Uterus (tissue), 2 donors: ENCODE measurements around the gene GSG1.

ENCODE experiments used
- CTCF ChIP-seq, 4 experiments: fragments of 200-600 bp in 2 of 4; fragments of 450-650 bp in 2 of 4; sonication (generic) in 2 of 4; IDR thresholded peaks; one replicate each; pipeline ENCODE4 v1.5.1; 2016 to 2019; ENCODE audit warnings: antibody characterized with exemption in 4 of 4, mild to moderate bottlenecking in 2 of 4, moderate library complexity in 1 of 4
- POLR2A ChIP-seq, 2 donors: fragments of 450-650 bp; IDR thresholded peaks; one replicate each; pipeline ENCODE4 v1.6.1; 2016; ENCODE audit warnings: antibody characterized with exemption in 2 of 2, mild to moderate bottlenecking in 1 of 2, moderate library complexity in 1 of 2

GRCh38 chr12:13105781-13106180, 2.3 kb upstream of the GSG1 start:
- TF ChIP-seq POLR2A (IDR thresholded peaks at IDR 0.05): no peak
- no peak for TF ChIP-seq CTCF (IDR thresholded peaks at IDR 0.05)
